ENCODE data around the gene DLG5.

Gene DLG5

GRCh38 chr10:77907900-77908717 lies 18.4 kb downstream of the DLG5 start:
- no peak overlapping the region for H4K8ac ChIP-seq (ENCODE audit: low read length)
- H3K27ac ChIP-seq (ENCODE audit: low read length, poor library complexity, severe bottlenecking) = no peak overlapping the region
- H2AFZ ChIP-seq (ENCODE audit: low read depth, low read length) = no peak overlapping the region
- peak overlapping the region in 1 of 2 experiments; percentile 50 for H3K18ac ChIP-seq (ENCODE audit: low read depth in 1 of 2, low read length in 2 of 2)
- peak overlapping the region in 1 of 2 experiments; percentile 21 for H2BK12ac ChIP-seq (ENCODE audit: low read length in 2 of 2)
- no peak for DNase-seq
- H2BK5ac ChIP-seq (ENCODE audit: low read depth, low read length, poor library complexity, severe bottlenecking) = no peak overlapping the region
- no peaks in the 10 kb centered on the region for H3K9me3 ChIP-seq (ENCODE audit: control insufficient read depth, low read length)
- no peak overlapping the region for H2BK120ac ChIP-seq (ENCODE audit: low read depth, low read length)
- H3K23ac ChIP-seq (ENCODE audit: low read length in 2 of 2) = peak overlapping the region in 1 of 2 experiments; percentile 81
- 93% methylated on average over 9 of the region's 9 CpGs for WGBS
- no peak overlapping the region for H3K4me2 ChIP-seq (ENCODE audit: low read length, poor library complexity, severe bottlenecking)
- H3K79me1 ChIP-seq (replicated peaks; ENCODE audit: low read length, poor library complexity, severe bottlenecking) = peaks cover 44% of the 10 kb centered on the region
- H4K91ac ChIP-seq (ENCODE audit: low read length) = no peak overlapping the region
- H3K36me3 ChIP-seq (ENCODE audit: control insufficient read depth in 1 of 2, insufficient read depth in 2 of 2, low read depth in 1 of 2, low read length in 2 of 2) = peaks cover 0 to 2% of the 10 kb centered on the region in 2 experiments
- H2AK5ac ChIP-seq (ENCODE audit: low read length, severe bottlenecking) = no peak overlapping the region
- H3K27me3 ChIP-seq (ENCODE audit: control insufficient read depth in 1 of 2, insufficient read depth in 1 of 2, low read length in 2 of 2) = no peaks in the 10 kb centered on the region
- peak overlapping the region; percentile 0 for H2BK15ac ChIP-seq (ENCODE audit: low read depth, poor library complexity, severe bottlenecking)
- no peak overlapping the region for H3K4me3 ChIP-seq (ENCODE audit: insufficient read depth in 1 of 2, low read depth in 1 of 2, low read length in 2 of 2)
- no peak overlapping the region for H3K14ac ChIP-seq (ENCODE audit: low read length in 2 of 2)
- no peak overlapping the region for H3K9ac ChIP-seq (ENCODE audit: low read length)
- H3K4ac ChIP-seq (ENCODE audit: low read depth in 1 of 2, low read length in 2 of 2) = no peak overlapping the region
- peaks cover 10% of the 10 kb centered on the region for H3K4me1 ChIP-seq (ENCODE audit: control insufficient read depth, insufficient read depth, low read depth, low read length)

- Histone ChIP-seq H3K4me1 (ENCODE audit: control insufficient read depth, insufficient read depth, low read depth, low read length) (peaks cover 8% of the 10 kb centered on the region), H3K18ac (ENCODE audit: low read depth in 1 of 2, low read length in 2 of 2) (no peak overlapping the region), H2AFZ (ENCODE audit: low read depth, low read length) (no peak overlapping the region), H2BK12ac (ENCODE audit: low read length in 2 of 2) (no peak overlapping the region), H3K14ac (ENCODE audit: low read length in 2 of 2) (no peak overlapping the region), H4K8ac (ENCODE audit: low read length) (no peak overlapping the region), H2AK5ac (ENCODE audit: low read length, severe bottlenecking) (no peak overlapping the region), H2BK15ac (ENCODE audit: low read depth, poor library complexity, severe bottlenecking) (no peak overlapping the region), H3K27ac (ENCODE audit: low read length, poor library complexity, severe bottlenecking) (no peak overlapping the region), H3K36me3 (ENCODE audit: control insufficient read depth in 1 of 2, insufficient read depth in 2 of 2, low read depth in 1 of 2, low read length in 2 of 2) (peaks cover 0 to 2% of the 10 kb centered on the region in 2 experiments), H4K91ac (ENCODE audit: low read length) (no peak overlapping the region), H3K27me3 (ENCODE audit: control insufficient read depth in 1 of 2, insufficient read depth in 1 of 2, low read length in 2 of 2) (no peaks in the 10 kb centered on the region), H2BK120ac (ENCODE audit: low read depth, low read length) (no peak overlapping the region), H3K4me2 (ENCODE audit: low read length, poor library complexity, severe bottlenecking) (no peak overlapping the region), H3K79me1 (replicated peaks; ENCODE audit: low read length, poor library complexity, severe bottlenecking) (peaks cover 39% of the 10 kb centered on the region), H3K9me3 (ENCODE audit: control insufficient read depth, low read length) (no peaks in the 10 kb centered on the region), H3K23ac (ENCODE audit: low read length in 2 of 2) (no peak overlapping the region), H2BK5ac (ENCODE audit: low read depth, low read length, poor library complexity, severe bottlenecking) (no peak overlapping the region), H3K4me3 (ENCODE audit: insufficient read depth in 1 of 2, low read depth in 1 of 2, low read length in 2 of 2) (no peak overlapping the region), H3K9ac (ENCODE audit: low read length) (no peak overlapping the region), H3K4ac (ENCODE audit: low read depth in 1 of 2, low read length in 2 of 2) (no peak overlapping the region)
- DNase-seq = no peak
- WGBS = 85% methylated on average over 2 of the region's 3 CpGs
Observed at GRCh38 chr10:77907462-77907861, 19.1 kb downstream of the DLG5 start.

- H2AFZ ChIP-seq (ENCODE audit: low read depth, low read length) = no peak overlapping the region
- no peaks in the 10 kb centered on the region for H3K9me3 ChIP-seq (ENCODE audit: control insufficient read depth, low read length)
- DNase-seq = no peak
- no peak overlapping the region for H3K18ac ChIP-seq (ENCODE audit: low read depth in 1 of 2, low read length in 2 of 2)
- no peak overlapping the region for H3K9ac ChIP-seq (ENCODE audit: low read length)
- no peaks in the 10 kb centered on the region for H3K27me3 ChIP-seq (ENCODE audit: control insufficient read depth in 1 of 2, insufficient read depth in 1 of 2, low read length in 2 of 2)
- no peak overlapping the region for H2BK12ac ChIP-seq (ENCODE audit: low read length in 2 of 2)
- no peak overlapping the region for H3K14ac ChIP-seq (ENCODE audit: low read length in 2 of 2)
- H3K79me1 ChIP-seq (replicated peaks; ENCODE audit: low read length, poor library complexity, severe bottlenecking) = peaks cover 38% of the 10 kb centered on the region
- no peak overlapping the region for H3K4ac ChIP-seq (ENCODE audit: low read depth in 1 of 2, low read length in 2 of 2)
- H4K8ac ChIP-seq (ENCODE audit: low read length) = no peak overlapping the region
- H2BK5ac ChIP-seq (ENCODE audit: low read depth, low read length, poor library complexity, severe bottlenecking) = no peak overlapping the region
- H2AK5ac ChIP-seq (ENCODE audit: low read length, severe bottlenecking) = no peak overlapping the region
- H3K4me1 ChIP-seq (ENCODE audit: control insufficient read depth, insufficient read depth, low read depth, low read length) = peaks cover 8% of the 10 kb centered on the region
- H3K4me3 ChIP-seq (ENCODE audit: insufficient read depth in 1 of 2, low read depth in 1 of 2, low read length in 2 of 2) = no peak overlapping the region
- peaks cover 0 to 2% of the 10 kb centered on the region in 2 experiments for H3K36me3 ChIP-seq (ENCODE audit: control insufficient read depth in 1 of 2, insufficient read depth in 2 of 2, low read depth in 1 of 2, low read length in 2 of 2)
- no peak overlapping the region for H4K91ac ChIP-seq (ENCODE audit: low read length)
- 79% methylated on average over 5 of the region's 5 CpGs for WGBS
- no peak overlapping the region for H3K4me2 ChIP-seq (ENCODE audit: low read length, poor library complexity, severe bottlenecking)
- H2BK120ac ChIP-seq (ENCODE audit: low read depth, low read length) = no peak overlapping the region
- no peak overlapping the region for H3K27ac ChIP-seq (ENCODE audit: low read length, poor library complexity, severe bottlenecking)
- H3K23ac ChIP-seq (ENCODE audit: low read length in 2 of 2) = no peak overlapping the region
- no peak overlapping the region for H2BK15ac ChIP-seq (ENCODE audit: low read depth, poor library complexity, severe bottlenecking)
Observed at GRCh38 chr10:77906951-77907421, 19.6 kb downstream of the DLG5 start.

GRCh38 chr10:77905781-77906180 lies 20.8 kb downstream of the DLG5 start:
- Histone ChIP-seq H4K8ac (ENCODE audit: low read length) (no peak overlapping the region), H3K4ac (ENCODE audit: low read depth in 1 of 2, low read length in 2 of 2) (no peak overlapping the region), H3K36me3 (ENCODE audit: control insufficient read depth in 1 of 2, insufficient read depth in 2 of 2, low read depth in 1 of 2, low read length in 2 of 2) (peaks cover 2 to 3% of the 10 kb centered on the region in 2 experiments), H3K23ac (ENCODE audit: low read length in 2 of 2) (no peak overlapping the region), H3K27ac (ENCODE audit: low read length, poor library complexity, severe bottlenecking) (no peak overlapping the region), H2BK120ac (ENCODE audit: low read depth, low read length) (no peak overlapping the region), H3K79me1 (replicated peaks; ENCODE audit: low read length, poor library complexity, severe bottlenecking) (peaks cover 44% of the 10 kb centered on the region), H3K9ac (ENCODE audit: low read length) (no peak overlapping the region), H3K4me1 (ENCODE audit: control insufficient read depth, insufficient read depth, low read depth, low read length) (peaks cover 6% of the 10 kb centered on the region), H2BK15ac (ENCODE audit: low read depth, poor library complexity, severe bottlenecking) (no peak overlapping the region), H3K9me3 (ENCODE audit: control insufficient read depth, low read length) (no peaks in the 10 kb centered on the region), H3K4me3 (ENCODE audit: insufficient read depth in 1 of 2, low read depth in 1 of 2, low read length in 2 of 2) (no peak overlapping the region), H3K4me2 (ENCODE audit: low read length, poor library complexity, severe bottlenecking) (no peak overlapping the region), H3K27me3 (ENCODE audit: control insufficient read depth in 1 of 2, insufficient read depth in 1 of 2, low read length in 2 of 2) (no peaks in the 10 kb centered on the region), H2BK12ac (ENCODE audit: low read length in 2 of 2) (no peak overlapping the region), H2AFZ (ENCODE audit: low read depth, low read length) (no peak overlapping the region), H3K14ac (ENCODE audit: low read length in 2 of 2) (no peak overlapping the region), H2BK5ac (ENCODE audit: low read depth, low read length, poor library complexity, severe bottlenecking) (no peak overlapping the region), H2AK5ac (ENCODE audit: low read length, severe bottlenecking) (no peak overlapping the region), H3K18ac (ENCODE audit: low read depth in 1 of 2, low read length in 2 of 2) (no peak overlapping the region), H4K91ac (ENCODE audit: low read length) (no peak overlapping the region)
- DNase-seq = no peak
- WGBS = 95% methylated on average over 1 of the region's 1 CpG
